ENCODE measurements around the gene PBLD. TPM values are rescaled to one million over a fixed set of nuclear protein-coding genes. Genes with fewer than 3 reads are reported as not detected.

PBLD gene
- total RNA-seq, 1 experiment from 2014 or later: 3.5 TPM

GRCh38 chr10:68333440-68334431, 1.0 kb upstream of the PBLD start:
- no peak for DNase-seq
- Mint-ChIP-seq H3K4me3 (peak overlapping the region; percentile 100), H3K9me3 (peaks cover 0 to 7% of the 10 kb centered on the region in 2 experiments; a peak in 2 of 5 replicates), H3K27ac (peak overlapping the region; percentile 100; a peak in 6 of 7 replicates), H3K36me3 (ENCODE audit: insufficient read depth in 1 of 3, low read depth in 3 of 3) (peaks cover 29 to 54% (median 48%) of the 10 kb centered on the region in 3 experiments), H3K4me1 (peaks cover 38 to 49% of the 10 kb centered on the region in 2 experiments), H3K27me3 (ENCODE audit: low read depth) (peaks cover 2% of the 10 kb centered on the region)
- no peak overlapping the region for H2BK12ac ChIP-seq (ENCODE audit: insufficient read length, low read depth, low read length)
- H3K4me2 ChIP-seq (ENCODE audit: insufficient read depth, insufficient read length, low read length): peak overlapping the region; percentile 66
- peaks cover 10% of the 10 kb centered on the region for H3K23me2 ChIP-seq (ENCODE audit: insufficient read length, low read depth, low read length, poor library complexity, severe bottlenecking)
- H3K79me2 ChIP-seq (ENCODE audit: insufficient read depth, low read length): peaks cover 47% of the 10 kb centered on the region
- no peak overlapping the region for H3T11ph ChIP-seq (ENCODE audit: low read length)
- H3K79me1 ChIP-seq (ENCODE audit: insufficient read depth, low read depth, low read length, poor library complexity, severe bottlenecking): no peaks in the 10 kb centered on the region
- H3K4me1 ChIP-seq (ENCODE audit: insufficient read depth, low read length): 0 out of 2 replicates have a peak, but pooled peaks cover 3% of the 10 kb centered on the region
- H3K4ac ChIP-seq (ENCODE audit: low read depth, low read length): no peak overlapping the region
- no peak overlapping the region for H4K5ac ChIP-seq (ENCODE audit: insufficient read length, low read depth, low read length)
- TF ChIP-seq, protein P1, sequence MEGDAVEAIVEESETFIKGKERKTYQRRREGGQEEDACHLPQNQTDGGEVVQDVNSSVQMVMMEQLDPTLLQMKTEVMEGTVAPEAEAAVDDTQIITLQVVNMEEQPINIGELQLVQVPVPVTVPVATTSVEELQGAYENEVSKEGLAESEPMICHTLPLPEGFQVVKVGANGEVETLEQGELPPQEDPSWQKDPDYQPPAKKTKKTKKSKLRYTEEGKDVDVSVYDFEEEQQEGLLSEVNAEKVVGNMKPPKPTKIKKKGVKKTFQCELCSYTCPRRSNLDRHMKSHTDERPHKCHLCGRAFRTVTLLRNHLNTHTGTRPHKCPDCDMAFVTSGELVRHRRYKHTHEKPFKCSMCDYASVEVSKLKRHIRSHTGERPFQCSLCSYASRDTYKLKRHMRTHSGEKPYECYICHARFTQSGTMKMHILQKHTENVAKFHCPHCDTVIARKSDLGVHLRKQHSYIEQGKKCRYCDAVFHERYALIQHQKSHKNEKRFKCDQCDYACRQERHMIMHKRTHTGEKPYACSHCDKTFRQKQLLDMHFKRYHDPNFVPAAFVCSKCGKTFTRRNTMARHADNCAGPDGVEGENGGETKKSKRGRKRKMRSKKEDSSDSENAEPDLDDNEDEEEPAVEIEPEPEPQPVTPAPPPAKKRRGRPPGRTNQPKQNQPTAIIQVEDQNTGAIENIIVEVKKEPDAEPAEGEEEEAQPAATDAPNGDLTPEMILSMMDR (conservative IDR thresholded peaks at IDR 0.05): no peak
- H2AK5ac ChIP-seq (ENCODE audit: insufficient read length, low read length): no peak overlapping the region
- H3K56ac ChIP-seq (ENCODE audit: insufficient read length, low read depth, low read length): no peak overlapping the region
- no peaks in the 10 kb centered on the region for H4K20me1 ChIP-seq (ENCODE audit: control insufficient read depth, insufficient read depth, insufficient read length)
- no peak overlapping the region for H3K18ac ChIP-seq (ENCODE audit: insufficient read length, low read depth, low read length)
- H3K27me3 ChIP-seq (ENCODE audit: insufficient read depth, low read length): no peaks in the 10 kb centered on the region
- no peaks in the 10 kb centered on the region for H3K9me3 ChIP-seq (ENCODE audit: control insufficient read depth, low read depth, low read length)
- WGBS (ENCODE audit: extremely low coverage, insufficient read length, low lambda C conversion rate): no CpG with 5 or more reads among the region's 10 CpGs
- no peak overlapping the region for H3K14ac ChIP-seq (ENCODE audit: insufficient read depth, low read length)
- H2BK20ac ChIP-seq (ENCODE audit: low read depth, low read length, poor library complexity, severe bottlenecking): no peak overlapping the region
- no peak overlapping the region for H2AFZ ChIP-seq (ENCODE audit: low read length)
- no peak overlapping the region for H2BK120ac ChIP-seq (ENCODE audit: low read depth, low read length, poor library complexity, severe bottlenecking)
- no peak overlapping the region for H4K8ac ChIP-seq (replicated peaks; ENCODE audit: insufficient read length, low read depth, low read length)
- no peak overlapping the region for H2BK15ac ChIP-seq (ENCODE audit: low read depth, low read length)
- H3K23ac ChIP-seq (ENCODE audit: insufficient read length, low read depth, low read length): no peak overlapping the region
- H3K27ac ChIP-seq (ENCODE audit: insufficient read length, low read depth, low read length): no peak overlapping the region
- no peak overlapping the region for H4K91ac ChIP-seq (ENCODE audit: insufficient read length, low read depth, low read length)
- peak overlapping the region; percentile 100 for H3K9ac ChIP-seq (ENCODE audit: extremely low read depth, insufficient read length, low read length)
- H2BK5ac ChIP-seq (ENCODE audit: insufficient read length, low read length): no peak overlapping the region
